B cell (primary cell): ENCODE data around the gene RMDN2. TPM values are rescaled to one million over a fixed set of nuclear protein-coding genes. Genes with fewer than 3 reads are reported as not detected.
"Not testable (repeated sequence)": the region's sequence is repeated elsewhere in the genome, so short reads cannot be mapped to it uniquely, and the experiment has no call there.

Source experiments
- ATAC-seq: fragments of 200-7000 bp; cut with Tn5 transposase; one replicate; pipeline ENCODE4 v1.10.0; 2021; ENCODE audit warnings: low read depth, mild to moderate bottlenecking, moderate number of reproducible peaks, moderate library complexity
- CTCF ChIA-PET: fragments of 350-600 bp; sonication (Branson Sonifier 250); formaldehyde crosslinking; loops from one replicate; lab custom pipeline; 2021; ENCODE audit warnings: antibody characterized with exemption, inconsistent platforms; lab: Charles Lee
- POLR2A ChIA-PET: fragments of 350-600 bp; sonication (Branson Sonifier 250); formaldehyde crosslinking; loops from one replicate; lab custom pipeline; 2021; ENCODE audit warnings: antibody characterized with exemption; lab: Charles Lee
- DNase-seq: peaks from one replicate; pipeline ENCODE4 v3.0.0; 2013
- H2AFZ ChIP-seq: 2 replicates; pipeline ENCODE4 v1.6.1; 2012; ENCODE audit warnings: mild to moderate bottlenecking, low read depth, low read length; ENCODE audit not compliant: insufficient read depth, poor library complexity, severe bottlenecking
- H3K27ac ChIP-seq, 2 donors: 1 replicate in 1 of 2; 2 replicates in 1 of 2; pipeline ENCODE4 v1.5.1; 2012 to 2013; ENCODE audit warnings: low read length in 2 of 2, mild to moderate bottlenecking in 2 of 2, moderate library complexity in 1 of 2
- H3K27me3 ChIP-seq, 4 experiments: fragments of 200-600 bp in 1 of 4; sonication (generic) in 1 of 4; replicated peaks in 1 of 4; 1 replicate in 2 of 4; 2 replicates in 2 of 4; pipeline versions ENCODE4 v1.6.1 to v1.7.0; 2013 to 2016; ENCODE audit warnings: low read length in 3 of 4, mild to moderate bottlenecking in 2 of 4, mixed read lengths in 1 of 4, moderate library complexity in 1 of 4; ENCODE audit not compliant: insufficient read depth in 4 of 4, control insufficient read depth in 3 of 4; ENCODE audit errors: control extremely low read depth in 1 of 4
- H3K36me3 ChIP-seq, 2 experiments: replicated peaks in 1 of 2; 1 replicate in 1 of 2; 2 replicates in 1 of 2; pipeline versions ENCODE4 v1.6.1 to v1.7.1; 2013; ENCODE audit warnings: low read length in 1 of 2; ENCODE audit not compliant: insufficient read depth in 2 of 2, control insufficient read depth in 1 of 2; ENCODE audit errors: control extremely low read depth in 1 of 2, extremely low read depth in 1 of 2
- H3K4me1 ChIP-seq, 2 donors: fragments of 200-600 bp in 1 of 2; sonication (generic) in 1 of 2; 1 replicate in 1 of 2; 2 replicates in 1 of 2; pipeline versions ENCODE4 v1.5.1 to v1.6.1; 2013 to 2017; ENCODE audit warnings: low read length in 2 of 2; ENCODE audit not compliant: control insufficient read depth in 2 of 2, insufficient read depth in 2 of 2
- H3K4me2 ChIP-seq: replicated peaks from 2 replicates; pipeline ENCODE3; 2012; ENCODE audit warnings: mild to moderate bottlenecking, low read depth, low read length; ENCODE audit not compliant: poor library complexity, severe bottlenecking
- H3K4me3 ChIP-seq, 5 experiments: fragments of 200-600 bp in 1 of 5; sonication (generic) in 1 of 5; 1 replicate in 3 of 5; 2 replicates in 2 of 5; pipeline versions ENCODE4 v1.5.1 to v1.7.0; 2011 to 2016; ENCODE audit warnings: low read length in 4 of 5, mild to moderate bottlenecking in 4 of 5, low read depth in 2 of 5, control low read depth in 1 of 5, moderate library complexity in 1 of 5; ENCODE audit not compliant: insufficient read depth in 1 of 5; ENCODE audit errors: control extremely low read depth in 1 of 5, extremely low read depth in 1 of 5
- H3K79me2 ChIP-seq: fragments of 200-600 bp; sonication (generic); one replicate; pipeline ENCODE4 v1.6.0; 2016; ENCODE audit warnings: low read length; ENCODE audit not compliant: control insufficient read depth, insufficient read depth
- H3K9ac ChIP-seq: fragments of 200-600 bp; sonication (generic); 2 replicates; pipeline ENCODE4 v1.6.1; 2017; ENCODE audit warnings: mild to moderate bottlenecking, low read length, moderate library complexity
- H3K9me3 ChIP-seq, 3 donors: one replicate each; pipeline versions ENCODE4 v1.6.1 to v1.7.1; 2013; ENCODE audit warnings: low read length in 2 of 3; ENCODE audit not compliant: control insufficient read depth in 2 of 3, insufficient read depth in 1 of 3; ENCODE audit errors: control extremely low read depth in 1 of 3
- H4K20me1 ChIP-seq: 2 replicates; pipeline ENCODE4 v1.6.0; 2012; ENCODE audit warnings: mild to moderate bottlenecking, low read length; ENCODE audit not compliant: insufficient read depth, control insufficient read depth, poor library complexity, severe bottlenecking
- H3K27ac Mint-ChIP-seq: one replicate; pipeline ENCODE4 v1.8.0; 2021; ENCODE audit warnings: mixed read lengths
- H3K27me3 Mint-ChIP-seq: one replicate; pipeline ENCODE4 v1.8.0; 2021; ENCODE audit warnings: mixed read lengths
- H3K4me1 Mint-ChIP-seq: one replicate; pipeline ENCODE4 v1.8.0; 2021; ENCODE audit warnings: mixed read lengths
- H3K4me3 Mint-ChIP-seq: one replicate; pipeline ENCODE4 v1.8.0; 2021; ENCODE audit warnings: mixed read lengths
- H3K9me3 Mint-ChIP-seq: one replicate; pipeline ENCODE4 v1.8.0; 2022; ENCODE audit warnings: mixed read lengths; ENCODE audit not compliant: insufficient read depth
- CTCF ChIP-seq: fragments of 200-600 bp; IDR thresholded peaks from one replicate; pipeline ENCODE4 v1.8.0; 2022; ENCODE audit warnings: antibody characterized with exemption, mild to moderate bottlenecking
- EZH2 ChIP-seq: IDR thresholded peaks from 2 replicates; pipeline ENCODE4 v1.6.1; 2012; ENCODE audit warnings: borderline replicate concordance, low read depth, mild to moderate bottlenecking, moderate library complexity, low read length; ENCODE audit not compliant: insufficient read depth, poor library complexity, severe bottlenecking
- WGBS: methylation state at CpG from one replicate; pipeline ENCODE4 v1.1.5; 2013; ENCODE audit warnings: missing lambda C conversion rate; ENCODE audit not compliant: insufficient coverage; 5-methylcytosine and 5-hydroxymethylcytosine counted together
- intact Hi-C: fragments of 100-400 bp; cut with micrococcal nuclease; formaldehyde crosslinking; loops from one replicate; pipeline ENCODE4 v1.10.0; 2022
- polyA plus RNA-seq: library from polyadenylated mRNA; depleted of rRNA; stranded (reverse); fragments of >200 nt; gene quantifications from 2 replicates; pipeline ENCODE4 v1.2.3, GENCODE V29; 2012
- total RNA-seq, 2 donors: library from RNA; stranded (reverse); fragments of 120-200 nt in 1 of 2; gene quantifications; 1 replicate in 1 of 2; 2 replicates in 1 of 2; pipeline versions ENCODE4 v1.2.3 to v1.2.4, GENCODE V29; 2013 to 2022

RMDN2 gene
- total and polyA plus RNA-seq, 2 donors (not counting 1 experiment from before 2014, with no cell fraction given) = 6.4 to 6.6 TPM

GRCh38 chr2:37928377-37928776 lies 3.3 kb downstream of the RMDN2 start:
- no peak overlapping the region for H3K4me3 ChIP-seq
- 40% methylated on average over 1 of the region's 2 CpGs for WGBS
- H2AFZ ChIP-seq = no peak overlapping the region
- peaks cover 37% of the 10 kb centered on the region for H3K79me2 ChIP-seq
- no peaks in the 10 kb centered on the region for H4K20me1 ChIP-seq
- TF ChIP-seq EZH2 (no peak), CTCF (no peak)
- ChIA-PET POLR2A (no interaction called here), CTCF (no interaction called here)
- Mint-ChIP-seq H3K27ac (no peak overlapping the region), H3K4me3 (no peak overlapping the region), H3K27me3 (no peaks in the 10 kb centered on the region), H3K9me3 (no peaks in the 10 kb centered on the region), H3K4me1 (peaks cover 47% of the 10 kb centered on the region)
- no peaks in the 10 kb centered on the region for H3K9me3 ChIP-seq
- DNase-seq = no peak
- H3K4me2 ChIP-seq = no peak overlapping the region
- H3K27me3 ChIP-seq = no peaks in the 10 kb centered on the region
- peaks cover 15 to 17% of the 10 kb centered on the region in 2 donors for H3K4me1 ChIP-seq
- H3K27ac ChIP-seq = no peak overlapping the region
- ATAC-seq = no peak
- no peak overlapping the region for H3K9ac ChIP-seq
- intact Hi-C loops = loop anchor here (5.0 to 10.0 kb wide), 2 partner anchors 276 to 964 kb away; partner anchors contain the start of gene STRN
- no peaks in the 10 kb centered on the region for H3K36me3 ChIP-seq

- POLR2A ChIA-PET = not testable (repeated sequence)
- peaks cover 54% of the 10 kb centered on the region for H3K4me1 Mint-ChIP-seq
These were observed 5.3 kb downstream of the RMDN2 start for GRCh38 chr2:37930392-37930791.

GRCh38 chr2:37932873-37933272 lies 7.8 kb downstream of the RMDN2 start:
- H3K4me2 ChIP-seq, H3K27ac Mint-ChIP-seq, H3K9ac ChIP-seq, H3K27me3 ChIP-seq, H3K4me3 ChIP-seq, H3K9me3 Mint-ChIP-seq, POLR2A ChIA-PET, CTCF ChIA-PET, H3K27me3 Mint-ChIP-seq, H3K9me3 ChIP-seq, intact Hi-C loops, H4K20me1 ChIP-seq, H3K36me3 ChIP-seq, H3K27ac ChIP-seq, ATAC-seq, DNase-seq, H3K4me3 Mint-ChIP-seq, H2AFZ ChIP-seq: not testable (repeated sequence)
- no CpG with 5 or more reads among the region's 28 CpGs for WGBS
- Histone ChIP-seq H3K79me2 (peaks cover 63% of the 10 kb centered on the region), H3K4me1 (peaks cover 30 to 49% of the 10 kb centered on the region in 2 donors)
- H3K4me1 Mint-ChIP-seq = peaks cover 64% of the 10 kb centered on the region

More at GRCh38 chr2:37930392-37930791, 5.3 kb downstream of the RMDN2 start:
- H4K20me1 ChIP-seq, ATAC-seq, H3K4me3 Mint-ChIP-seq, CTCF ChIA-PET, H3K27ac ChIP-seq, H3K4me2 ChIP-seq, H3K27me3 Mint-ChIP-seq, intact Hi-C loops, DNase-seq, H2AFZ ChIP-seq, H3K9me3 ChIP-seq, H3K36me3 ChIP-seq, H3K9ac ChIP-seq, H3K27me3 ChIP-seq, H3K9me3 Mint-ChIP-seq, H3K4me3 ChIP-seq: not testable (repeated sequence)
- Histone ChIP-seq H3K79me2 (peaks cover 42% of the 10 kb centered on the region), H3K4me1 (peaks cover 17 to 25% of the 10 kb centered on the region in 2 donors)
- 80% methylated on average over 3 of the region's 5 CpGs for WGBS
- H3K27ac Mint-ChIP-seq = peak overlapping the region; percentile 50
